OCI-LY1 (cell line): ENCODE data around the gene DIPK1B.

Experiments used
- H2AFZ ChIP-seq: fragments of 200-600 bp; sonication (generic), shearing (Covaris generic); 2 replicates; pipeline ENCODE4 v1.6.0; 2014; ENCODE audit warnings: antibody characterized with exemption, mild to moderate bottlenecking, low read length
- H3F3A ChIP-seq: fragments of 200-600 bp; sonication (generic), shearing (Covaris generic); 2 replicates; pipeline ENCODE4 v1.6.0; 2014; ENCODE audit warnings: mild to moderate bottlenecking, antibody characterized with exemption, low read length, moderate library complexity; ENCODE audit not compliant: insufficient read depth
- H3K27ac ChIP-seq: fragments of 200-600 bp; sonication (generic); 2 replicates; pipeline ENCODE4 v1.5.1; 2014; ENCODE audit warnings: low read length, mixed run types, mild to moderate bottlenecking, low read depth; ENCODE audit not compliant: poor library complexity, severe bottlenecking
- H3K27me3 ChIP-seq: fragments of 200-600 bp; sonication (generic); 2 replicates; pipeline ENCODE4 v1.6.0; 2014; ENCODE audit warnings: antibody characterized with exemption, mild to moderate bottlenecking, low read length, moderate library complexity; ENCODE audit not compliant: insufficient read depth
- H3K36me3 ChIP-seq: fragments of 200-600 bp; sonication (generic); 2 replicates; pipeline ENCODE4 v1.6.1; 2014; ENCODE audit warnings: mild to moderate bottlenecking, antibody characterized with exemption, low read length, moderate library complexity, mixed read lengths; ENCODE audit not compliant: insufficient read depth
- H3K4me1 ChIP-seq: fragments of 200-600 bp; sonication (generic); 2 replicates; pipeline ENCODE4 v1.5.1; 2014; ENCODE audit warnings: mild to moderate bottlenecking, low read length, moderate library complexity; ENCODE audit not compliant: insufficient read depth, severe bottlenecking
- H3K4me2 ChIP-seq: fragments of 200-600 bp; sonication (generic), shearing (Covaris generic); 2 replicates; pipeline ENCODE4 v1.6.1; 2014; ENCODE audit warnings: low read length
- H3K4me3 ChIP-seq: fragments of 200-600 bp; sonication (generic); 2 replicates; pipeline ENCODE4 v1.5.1; 2014; ENCODE audit warnings: low read length, low read depth, mild to moderate bottlenecking, mixed read lengths; ENCODE audit not compliant: poor library complexity, severe bottlenecking
- H3K79me2 ChIP-seq: fragments of 200-600 bp; shearing (Covaris generic); 2 replicates; pipeline ENCODE4 v1.6.1; 2016; ENCODE audit warnings: mixed run types, low read length, mixed read lengths; ENCODE audit not compliant: insufficient read depth
- H3K9ac ChIP-seq: fragments of 200-600 bp; sonication (generic), shearing (Covaris generic); 2 replicates; pipeline ENCODE4 v1.6.1; 2014; ENCODE audit warnings: mild to moderate bottlenecking, low read length, mixed read lengths
- H3K9me2 ChIP-seq: fragments of 200-600 bp; sonication (generic), shearing (Covaris generic); 2 replicates; pipeline ENCODE4 v1.6.1; 2014; ENCODE audit warnings: low read depth, mild to moderate bottlenecking, low read length, mixed read lengths
- H3K9me3 ChIP-seq: fragments of 200-600 bp; shearing (Covaris generic); 2 replicates; pipeline ENCODE4 v1.6.1; 2014; ENCODE audit warnings: low read length, mixed read lengths
- H4K20me1 ChIP-seq: fragments of 200-600 bp; sonication (generic), shearing (Covaris generic); 2 replicates; pipeline ENCODE4 v1.6.0; 2016; ENCODE audit warnings: mild to moderate bottlenecking, low read length; ENCODE audit not compliant: insufficient read depth
- CTCF ChIP-seq: fragments of 200-600 bp; sonication (generic), shearing (Covaris generic); IDR thresholded peaks from 2 replicates; pipeline ENCODE4 v1.5.1; 2017; ENCODE audit warnings: mild to moderate bottlenecking, antibody characterized with exemption, low read length, moderate library complexity, mixed read lengths
- EZH2 ChIP-seq: fragments of 200-600 bp; sonication (generic), shearing (Covaris generic); IDR thresholded peaks from 2 replicates; pipeline ENCODE4 v1.8.0; 2017; ENCODE audit warnings: borderline replicate concordance, mixed run types, mild to moderate bottlenecking, antibody characterized with exemption, low read length, moderate library complexity, mixed read lengths

Gene DIPK1B

GRCh38 chr9:136726118-136726517 is 13.7 kb downstream of the DIPK1B start:
- H3K4me2 ChIP-seq: peak overlapping the region; percentile 99
- no peaks in the 10 kb centered on the region for H3K9me3 ChIP-seq
- H3K27me3 ChIP-seq: no peaks in the 10 kb centered on the region
- no peak overlapping the region for H3K27ac ChIP-seq
- TF ChIP-seq CTCF (no peak), EZH2 (no peak)
- H3K79me2 ChIP-seq: no peaks in the 10 kb centered on the region
- H3K9me2 ChIP-seq: no peaks in the 10 kb centered on the region
- no peak overlapping the region for H2AFZ ChIP-seq
- no peaks in the 10 kb centered on the region for H4K20me1 ChIP-seq
- peaks cover 27% of the 10 kb centered on the region for H3K4me1 ChIP-seq
- H3F3A ChIP-seq: no peaks in the 10 kb centered on the region
- peak overlapping the region; percentile 99; the same call in 1 of the 2 replicates for H3K9ac ChIP-seq
- peak overlapping the region; percentile 100 for H3K4me3 ChIP-seq
- peaks cover 56% of the 10 kb centered on the region for H3K36me3 ChIP-seq

- H4K20me1 ChIP-seq: no peaks in the 10 kb centered on the region
- no peaks in the 10 kb centered on the region for H3K9me2 ChIP-seq
Observed at GRCh38 chr9:136726631-136727191, 14.3 kb downstream of the DIPK1B start.

GRCh38 chr9:136728080-136728547 is 15.7 kb downstream of the DIPK1B start:
- peaks cover 27% of the 10 kb centered on the region for H3K4me1 ChIP-seq
- peak overlapping the region; percentile 99 for H3K9ac ChIP-seq
- no peaks in the 10 kb centered on the region for H3K27me3 ChIP-seq
- no peaks in the 10 kb centered on the region for H3K9me3 ChIP-seq
- peak overlapping the region; percentile 100 for H3K4me3 ChIP-seq
- no peak overlapping the region for H3K27ac ChIP-seq
- peak overlapping the region; percentile 99 for H3K4me2 ChIP-seq
- no peaks in the 10 kb centered on the region for H3K79me2 ChIP-seq
- no peaks in the 10 kb centered on the region for H3F3A ChIP-seq
- no peaks in the 10 kb centered on the region for H3K9me2 ChIP-seq
- H2AFZ ChIP-seq: no peak overlapping the region
- H3K36me3 ChIP-seq: peaks cover 44% of the 10 kb centered on the region
- TF ChIP-seq CTCF: peak; percentile 82
- TF ChIP-seq EZH2: no peak
- no peaks in the 10 kb centered on the region for H4K20me1 ChIP-seq

More at GRCh38 chr9:136726631-136727191, 14.3 kb downstream of the DIPK1B start:
- peak overlapping the region; percentile 99 for H3K9ac ChIP-seq
- no peaks in the 10 kb centered on the region for H3K9me3 ChIP-seq
- no peaks in the 10 kb centered on the region for H3K27me3 ChIP-seq
- peak overlapping the region; percentile 99 for H3K4me2 ChIP-seq
- H3K36me3 ChIP-seq: peaks cover 56% of the 10 kb centered on the region
- no peaks in the 10 kb centered on the region for H3F3A ChIP-seq
- H2AFZ ChIP-seq: no peak overlapping the region
- H3K27ac ChIP-seq: no peak overlapping the region
- no peaks in the 10 kb centered on the region for H3K79me2 ChIP-seq
- peak overlapping the region; percentile 100 for H3K4me3 ChIP-seq
- TF ChIP-seq CTCF (peak; percentile 83), EZH2 (no peak)
- H3K4me1 ChIP-seq: peaks cover 27% of the 10 kb centered on the region
